ENCODE results near the gene KLHL35. TPM values are rescaled to one million over a fixed set of nuclear protein-coding genes. Genes with fewer than 3 reads are reported as not detected.

KLHL35 gene
- total and polyA plus RNA-seq, 8 donors, result 0.89 to 2.9 (median 1.7) TPM; not detected in 2

- no peak for DNase-seq
- H3K27me3 ChIP-seq, result no peaks in the 10 kb centered on the region
- TF ChIP-seq EP300 (IDR thresholded peaks at IDR 0.05) (no peak), POLR2AphosphoS5 (IDR thresholded peaks at IDR 0.05) (no peak), CTCF (IDR thresholded peaks at IDR 0.05) (no peak), POLR2A (IDR thresholded peaks at IDR 0.05) (no peak)
- no peak overlapping the region for H3K27ac ChIP-seq
- H3K9me3 ChIP-seq, result no peaks in the 10 kb centered on the region
- intact Hi-C loops (cut with DNase I; ENCODE audit: low total_unique reads), result no loop called here
- no peak overlapping the region for H3K4me3 ChIP-seq
- 73 to 83% (median 81%) methylated on average over 5 to 6 of the region's 6 CpGs for WGBS, 5 donors
- H3K4me1 ChIP-seq, result peaks cover 3 to 37% (median 22%) of the 10 kb centered on the region in 4 donors
- H3K36me3 ChIP-seq, result no peaks in the 10 kb centered on the region
Observed at GRCh38 chr11:75473684-75474083, 40.7 kb upstream of the KLHL35 start.

GRCh38 chr11:75472081-75472732 is 39.2 kb upstream of the KLHL35 start:
- Histone ChIP-seq H3K9me3 (no peaks in the 10 kb centered on the region), H3K4me3 (no peak overlapping the region), H3K27ac (no peak overlapping the region), H3K36me3 (no peaks in the 10 kb centered on the region), H3K4me1 (peaks cover 3 to 40% (median 22%) of the 10 kb centered on the region in 4 donors), H3K27me3 (no peaks in the 10 kb centered on the region)
- no peak for DNase-seq
- TF ChIP-seq POLR2AphosphoS5 (IDR thresholded peaks at IDR 0.05) (no peak), POLR2A (IDR thresholded peaks at IDR 0.05) (no peak), EP300 (IDR thresholded peaks at IDR 0.05) (no peak), CTCF (IDR thresholded peaks at IDR 0.05) (no peak)
- 96 to 98% (median 97%) methylated on average over 5 of the region's 5 CpGs for WGBS, 5 donors
- intact Hi-C loops (cut with DNase I; ENCODE audit: low total_unique reads), result no loop called here

GRCh38 chr11:75471176-75471973 is 38.4 kb upstream of the KLHL35 start:
- H3K9me3 ChIP-seq, result no peaks in the 10 kb centered on the region
- no peaks in the 10 kb centered on the region for H3K36me3 ChIP-seq
- intact Hi-C loops (cut with DNase I; ENCODE audit: low total_unique reads), result no loop called here
- no peak overlapping the region for H3K4me3 ChIP-seq
- TF ChIP-seq CTCF (IDR thresholded peaks at IDR 0.05), result no peak
- no peak for TF ChIP-seq POLR2A (IDR thresholded peaks at IDR 0.05)
- TF ChIP-seq POLR2AphosphoS5 (IDR thresholded peaks at IDR 0.05), result no peak
- no peak for TF ChIP-seq EP300 (IDR thresholded peaks at IDR 0.05)
- H3K4me1 ChIP-seq, result peaks cover 2 to 31% (median 14%) of the 10 kb centered on the region in 4 donors
- no peak for DNase-seq
- no peak overlapping the region for H3K27ac ChIP-seq
- WGBS, 5 donors, result 81 to 93% (median 83%) methylated on average over 6 to 7 of the region's 7 CpGs
- no peaks in the 10 kb centered on the region for H3K27me3 ChIP-seq

GRCh38 chr11:75470476-75471080 is 37.6 kb upstream of the KLHL35 start:
- H3K4me3 ChIP-seq, result no peak overlapping the region
- no peak for TF ChIP-seq EP300 (IDR thresholded peaks at IDR 0.05)
- no peak for TF ChIP-seq POLR2AphosphoS5 (IDR thresholded peaks at IDR 0.05)
- TF ChIP-seq POLR2A (IDR thresholded peaks at IDR 0.05), result no peak
- TF ChIP-seq CTCF (IDR thresholded peaks at IDR 0.05), result no peak
- intact Hi-C loops (cut with DNase I; ENCODE audit: low total_unique reads), result no loop called here
- no peak for DNase-seq
- no peaks in the 10 kb centered on the region for H3K27me3 ChIP-seq
- H3K9me3 ChIP-seq, result no peaks in the 10 kb centered on the region
- H3K4me1 ChIP-seq, result peaks cover 0 to 23% (median 6%) of the 10 kb centered on the region in 4 donors
- no peaks in the 10 kb centered on the region for H3K36me3 ChIP-seq
- no peak overlapping the region for H3K27ac ChIP-seq
- WGBS, 5 donors, result 86 to 93% (median 90%) methylated on average over 7 of the region's 7 CpGs

All from stomach (tissue), 9 donors.